ENCODE measurements around the gene ILF3.

Gene ILF3

GRCh38 chr19:10729411-10729810 lies 75.3 kb downstream of the ILF3 start:
- DNase-seq (ENCODE audit: low read depth in 2 of 2): no peak

GRCh38 chr19:10730932-10731331 lies 76.8 kb downstream of the ILF3 start:
- DNase-seq (ENCODE audit: low read depth in 2 of 2): no peak

- DNase-seq (ENCODE audit: low read depth in 2 of 2): no peak
Observed at GRCh38 chr19:10735741-10736140, 81.6 kb downstream of the ILF3 start.

- no peak for DNase-seq (ENCODE audit: low read depth in 2 of 2)
Observed at GRCh38 chr19:10736189-10736588, 82.0 kb downstream of the ILF3 start.

- no peak for DNase-seq (ENCODE audit: low read depth in 2 of 2)
Observed at GRCh38 chr19:10736916-10737551, 82.9 kb downstream of the ILF3 start.

GRCh38 chr19:10737722-10738121 lies 83.6 kb downstream of the ILF3 start:
- no peak for DNase-seq (ENCODE audit: low read depth in 2 of 2)

GRCh38 chr19:10740798-10741197 lies 86.7 kb downstream of the ILF3 start:
- DNase-seq (ENCODE audit: low read depth in 2 of 2): no peak
